Left lobe of liver (tissue), 2 donors: ENCODE data around the gene MGAT5B. TPM values are rescaled to one million over a fixed set of nuclear protein-coding genes. Genes with fewer than 3 reads are reported as not detected.
A peak's percentile ranks its signal among the peaks of the same experiment; 100 is the strongest.
"Not testable (repeated sequence)": the region's sequence is repeated elsewhere in the genome, so short reads cannot be mapped to it uniquely, and the experiment has no call there.

Experiments
- ATAC-seq: fragments of 200-7000 bp; cut with Tn5 transposase; one replicate; pipeline ENCODE4 v1.9.1; 2020; ENCODE audit warnings: mild to moderate bottlenecking, moderate library complexity
- DNase-seq: peaks from one replicate; pipeline ENCODE4 v3.0.0-alpha.2; 2020; ENCODE audit warnings: low spot score
- total RNA-seq: library from RNA; stranded (reverse); gene quantifications from one replicate; pipeline ENCODE4 v1.2.1, GENCODE V29; 2021
- donor health status: DM: no; HTN: no; CAD: no; lungs with moderate emphysema.
- donor health status: DM: no; HTN: yes; CAD: no.

Gene MGAT5B, protein sequence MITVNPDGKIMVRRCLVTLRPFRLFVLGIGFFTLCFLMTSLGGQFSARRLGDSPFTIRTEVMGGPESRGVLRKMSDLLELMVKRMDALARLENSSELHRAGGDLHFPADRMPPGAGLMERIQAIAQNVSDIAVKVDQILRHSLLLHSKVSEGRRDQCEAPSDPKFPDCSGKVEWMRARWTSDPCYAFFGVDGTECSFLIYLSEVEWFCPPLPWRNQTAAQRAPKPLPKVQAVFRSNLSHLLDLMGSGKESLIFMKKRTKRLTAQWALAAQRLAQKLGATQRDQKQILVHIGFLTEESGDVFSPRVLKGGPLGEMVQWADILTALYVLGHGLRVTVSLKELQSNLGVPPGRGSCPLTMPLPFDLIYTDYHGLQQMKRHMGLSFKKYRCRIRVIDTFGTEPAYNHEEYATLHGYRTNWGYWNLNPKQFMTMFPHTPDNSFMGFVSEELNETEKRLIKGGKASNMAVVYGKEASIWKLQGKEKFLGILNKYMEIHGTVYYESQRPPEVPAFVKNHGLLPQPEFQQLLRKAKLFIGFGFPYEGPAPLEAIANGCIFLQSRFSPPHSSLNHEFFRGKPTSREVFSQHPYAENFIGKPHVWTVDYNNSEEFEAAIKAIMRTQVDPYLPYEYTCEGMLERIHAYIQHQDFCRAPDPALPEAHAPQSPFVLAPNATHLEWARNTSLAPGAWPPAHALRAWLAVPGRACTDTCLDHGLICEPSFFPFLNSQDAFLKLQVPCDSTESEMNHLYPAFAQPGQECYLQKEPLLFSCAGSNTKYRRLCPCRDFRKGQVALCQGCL
- total RNA-seq, result not detected

DNA sequence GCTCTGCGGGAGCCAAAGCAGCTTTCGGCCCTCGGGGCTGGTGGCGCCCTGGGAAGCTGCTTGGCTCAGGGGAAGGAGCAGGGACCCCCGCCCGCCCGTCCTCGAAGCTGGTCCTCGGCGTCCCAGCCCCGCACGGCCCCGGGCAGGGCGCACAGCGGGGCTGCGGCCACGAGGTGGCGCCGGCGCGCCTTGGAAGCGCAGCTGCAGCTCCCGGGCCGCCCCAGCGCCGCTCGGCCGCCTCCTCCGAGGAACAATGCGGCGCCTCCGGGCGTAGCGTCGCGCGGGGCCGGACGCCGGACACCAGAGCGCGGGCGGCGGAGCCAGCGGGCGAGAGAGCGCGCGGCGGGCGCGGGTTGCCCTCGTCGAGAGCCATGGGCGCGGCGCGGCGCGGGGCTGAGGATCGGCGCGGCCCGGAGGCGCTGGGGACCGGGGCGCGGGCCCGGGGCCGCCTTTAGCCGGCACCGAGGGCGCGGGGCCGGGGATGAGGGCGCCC lies at the start of gene MGAT5B:
Gene MGAT5B (plus strand): TSS at position 229 of the 493 bp plus-strand sequence. CDS start 626 bp downstream, outside the sequence.
- DNase-seq (peak; percentile 73), ATAC-seq (peak; percentile 98)

DNA sequence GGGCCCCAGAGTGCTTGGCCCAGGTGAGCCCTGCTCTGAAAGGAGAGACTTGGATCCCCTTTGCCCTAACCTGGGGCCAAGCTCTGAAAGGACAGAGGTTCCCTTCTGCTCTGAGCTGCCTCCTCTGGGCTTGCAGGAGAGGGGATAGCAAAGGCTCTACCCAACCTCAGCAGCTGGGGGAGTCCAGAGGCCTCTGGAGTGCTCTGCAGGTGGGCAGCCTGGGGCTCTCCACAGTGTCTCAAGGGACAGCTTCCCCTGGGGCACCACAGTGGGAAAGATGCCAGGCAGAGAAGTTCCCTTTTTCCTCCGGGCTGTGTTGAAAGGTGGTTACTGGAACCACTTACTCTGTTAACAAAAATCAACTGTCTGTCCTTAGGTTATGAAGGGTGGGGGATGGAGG lies 48.2 kb upstream of the MGAT5B start:
- ATAC-seq (no peak), DNase-seq (no peak)

DNA sequence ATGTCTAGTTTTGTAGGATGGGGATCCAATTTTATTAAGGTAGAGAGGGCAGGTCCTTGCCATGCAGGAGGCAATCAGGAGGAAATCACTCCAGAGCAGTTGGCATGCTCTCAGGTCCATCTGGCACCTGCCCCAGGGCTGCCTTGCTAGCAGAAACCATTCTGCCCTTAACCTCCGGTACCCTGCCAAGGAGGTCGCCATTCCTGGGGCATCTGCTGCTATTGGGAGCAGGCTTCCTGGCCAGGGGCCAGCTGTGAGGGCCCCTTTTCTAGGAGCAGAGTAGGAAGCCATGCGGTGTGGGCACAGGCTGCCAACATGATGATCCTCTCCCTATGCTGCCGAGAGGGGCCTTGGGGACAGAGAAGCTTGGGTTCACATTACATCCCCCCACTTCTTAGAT lies 47.6 kb upstream of the MGAT5B start:
- ATAC-seq (no peak), DNase-seq (no peak)

DNA sequence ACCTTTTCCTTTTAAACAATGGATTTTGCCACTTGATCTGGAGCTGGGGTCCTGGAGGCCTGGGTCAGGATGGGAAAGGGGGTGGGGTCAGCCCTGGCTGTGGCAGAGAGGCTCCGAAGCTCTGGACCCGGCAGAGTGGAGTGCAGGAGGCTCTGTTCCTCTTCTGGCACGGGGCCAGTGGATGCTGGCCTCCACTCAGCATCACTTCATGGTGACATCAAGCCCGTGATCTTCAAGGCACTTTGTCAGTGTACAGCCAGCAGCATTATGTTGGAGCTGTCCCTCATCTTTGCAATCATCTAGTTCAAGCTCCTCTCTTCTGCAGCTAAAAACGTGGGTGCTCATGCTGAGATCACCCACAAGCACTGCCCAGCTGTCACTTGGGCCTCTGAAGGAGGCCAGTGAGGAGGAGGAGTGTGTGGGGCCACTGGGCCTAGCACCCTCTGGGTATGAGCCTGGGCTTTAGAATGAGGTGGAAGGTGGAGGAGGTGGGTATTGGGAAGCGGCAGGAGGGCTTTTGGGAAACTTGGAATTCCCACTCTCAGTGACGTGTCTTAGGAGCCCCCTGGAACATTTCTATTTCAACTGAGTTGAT lies 45.9 kb upstream of the MGAT5B start:
- ATAC-seq (no peak), DNase-seq (no peak)

DNA sequence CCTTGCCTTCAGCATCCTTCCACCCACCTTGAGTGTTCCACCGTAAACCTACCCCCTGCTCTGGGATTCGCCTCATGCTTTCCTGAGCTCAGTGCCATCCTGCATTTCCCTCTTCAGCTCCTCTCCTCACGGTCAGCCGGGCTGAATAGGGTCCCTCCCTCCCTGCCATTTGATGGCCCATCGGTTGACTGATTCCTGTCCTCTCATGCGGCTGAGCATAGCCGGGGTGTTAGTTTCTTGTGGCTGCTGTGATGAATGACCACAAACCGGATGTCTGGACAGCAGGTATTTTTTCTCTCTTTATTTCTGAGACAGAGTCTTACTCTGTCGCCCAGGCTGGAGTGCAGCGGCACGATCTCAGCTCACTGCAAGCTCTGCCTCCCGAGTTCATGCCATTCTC lies 44.1 kb upstream of the MGAT5B start:
- no peak for ATAC-seq
- no peak for DNase-seq

DNA sequence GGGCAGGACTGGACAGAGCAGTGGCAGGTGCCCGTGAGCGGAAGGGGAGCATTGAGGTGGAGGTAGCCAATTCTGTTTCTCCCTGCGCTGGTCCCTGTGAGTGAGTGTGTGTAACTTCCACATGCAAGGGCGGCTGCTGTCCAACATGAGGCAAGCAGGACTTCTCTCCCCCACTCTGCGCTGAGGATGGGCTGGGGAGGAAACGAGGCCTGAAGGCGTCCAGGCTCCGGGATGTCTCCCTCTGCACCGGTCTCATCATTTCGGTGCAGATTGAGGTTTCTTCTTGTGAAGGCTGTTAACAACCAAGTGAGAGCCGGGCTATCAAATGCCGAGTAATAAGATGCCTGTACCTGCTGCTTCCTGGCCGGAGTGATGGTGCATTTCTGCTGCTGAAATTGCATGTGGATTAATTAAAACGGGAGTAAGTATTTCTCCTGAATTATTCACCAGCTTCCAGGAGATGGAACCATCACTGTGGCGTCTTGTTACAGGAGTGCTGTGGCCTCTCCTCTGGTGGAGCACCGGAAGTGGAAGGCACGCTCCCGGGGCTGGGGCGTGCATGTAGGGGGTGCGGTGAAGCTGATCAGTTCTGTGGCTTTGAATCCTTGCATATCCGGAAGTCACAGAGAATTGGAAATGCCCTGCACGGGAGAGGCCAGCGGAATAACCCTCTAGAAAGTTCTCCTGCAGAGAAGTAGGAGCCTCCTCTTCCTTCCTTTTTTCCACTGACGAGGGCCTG lies 41.7 kb upstream of the MGAT5B start:
- no peak for ATAC-seq
- no peak for DNase-seq

DNA sequence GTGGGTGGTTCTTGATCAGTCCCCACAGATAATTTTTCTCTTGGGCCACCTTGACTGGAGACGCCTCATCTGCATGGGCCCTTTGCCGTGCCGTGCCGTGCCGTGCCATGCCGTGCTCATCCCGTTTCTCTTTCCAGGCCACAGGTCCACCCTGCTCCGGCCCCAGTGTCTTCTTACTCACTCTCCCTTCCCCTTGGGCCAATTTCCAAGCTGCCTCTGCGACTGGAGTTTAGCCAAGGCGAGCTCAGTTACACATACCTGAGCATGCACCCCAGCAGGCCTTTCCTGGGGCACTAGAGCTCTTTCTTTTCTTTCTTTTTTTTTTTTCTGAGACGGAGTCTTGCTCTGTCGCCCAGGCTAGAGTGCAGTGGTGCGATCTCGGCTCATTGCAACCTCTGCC lies 40.5 kb upstream of the MGAT5B start:
- no peak for ATAC-seq
- no peak for DNase-seq

DNA sequence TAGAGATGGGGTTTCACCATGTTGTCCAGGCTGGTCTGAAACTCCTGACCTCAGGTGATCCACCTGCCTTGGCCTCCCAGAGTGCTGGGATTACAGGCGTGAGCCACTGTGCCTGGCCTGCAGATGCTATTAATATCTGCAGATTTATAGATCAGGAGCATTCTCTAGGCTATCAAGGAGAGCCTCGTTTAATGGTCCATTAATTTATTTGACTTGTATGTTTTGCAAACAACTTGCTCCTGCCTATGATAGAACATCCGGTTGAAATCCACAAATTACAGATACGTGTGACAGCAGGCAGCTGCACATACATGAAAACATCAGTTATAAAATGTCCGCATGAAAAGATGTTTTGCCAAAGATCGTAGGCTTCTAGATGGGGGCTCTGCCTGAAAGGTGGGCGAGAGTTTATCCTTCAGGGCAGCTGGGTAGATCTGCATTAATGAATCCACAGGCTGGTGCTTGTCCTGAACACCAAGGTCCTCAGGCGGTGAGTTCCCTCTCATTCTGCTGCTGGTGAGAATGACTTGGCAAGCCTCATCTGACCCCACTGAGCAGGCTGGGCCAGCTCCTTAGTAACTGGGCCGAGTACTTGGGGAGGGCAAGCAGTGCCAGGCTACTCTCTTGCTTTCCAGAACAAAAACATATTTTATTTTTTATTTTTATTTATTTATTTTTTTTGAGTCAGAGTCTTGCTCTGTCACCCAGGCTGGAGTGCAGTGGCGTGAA lies 37.1 kb upstream of the MGAT5B start:
- DNase-seq, result no peak
- ATAC-seq, result no peak

DNA sequence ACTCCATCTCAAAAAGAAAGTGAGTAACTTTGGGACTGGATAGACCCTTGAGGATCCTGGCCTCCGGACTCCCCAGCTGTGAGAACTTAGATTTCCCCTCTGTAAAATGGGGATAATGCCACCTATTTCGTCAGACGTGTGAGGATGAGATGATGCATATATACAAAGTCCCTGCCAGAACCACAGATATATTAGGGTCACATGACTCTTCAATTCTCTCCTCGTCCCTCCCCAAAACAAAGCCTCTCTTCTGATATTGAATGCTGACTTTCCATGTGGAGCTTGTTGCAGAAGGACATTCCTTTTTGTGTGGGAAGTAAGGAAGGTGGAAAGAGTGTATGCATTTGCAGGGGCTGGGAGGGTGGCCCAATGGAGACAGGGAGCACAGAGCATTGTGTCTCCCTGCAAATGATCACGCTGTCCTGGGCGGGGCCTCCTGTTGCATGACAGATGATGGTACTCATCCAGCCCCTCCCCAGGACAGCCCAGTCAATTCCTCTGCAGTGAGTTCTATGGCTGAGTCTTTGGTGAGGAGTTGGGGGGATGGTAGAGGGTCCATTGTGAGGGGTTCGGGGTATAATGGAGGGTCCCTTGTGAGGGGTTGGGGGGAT lies 35.1 kb upstream of the MGAT5B start:
- DNase-seq, result no peak
- ATAC-seq, result no peak

DNA sequence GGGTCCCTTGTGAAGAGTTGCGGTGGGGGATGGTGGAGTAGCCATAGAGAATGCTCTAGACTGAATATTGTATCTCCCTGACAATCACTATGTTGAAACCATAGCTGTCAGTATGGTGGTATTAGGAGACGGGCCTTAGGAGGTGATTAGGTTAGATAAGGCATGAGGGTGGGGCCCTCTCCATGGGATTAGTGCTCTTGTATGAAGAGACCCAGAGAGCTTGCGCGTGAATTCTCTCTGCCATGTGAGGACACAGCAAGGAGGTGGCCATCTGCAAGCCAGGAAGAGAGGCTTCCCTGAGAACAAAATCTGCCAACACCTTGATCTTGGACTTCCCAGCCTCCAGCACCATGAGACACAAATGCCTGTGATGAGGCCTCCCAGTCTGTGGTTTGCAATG lies 34.5 kb upstream of the MGAT5B start:
- ATAC-seq (no peak), DNase-seq (no peak)

DNA sequence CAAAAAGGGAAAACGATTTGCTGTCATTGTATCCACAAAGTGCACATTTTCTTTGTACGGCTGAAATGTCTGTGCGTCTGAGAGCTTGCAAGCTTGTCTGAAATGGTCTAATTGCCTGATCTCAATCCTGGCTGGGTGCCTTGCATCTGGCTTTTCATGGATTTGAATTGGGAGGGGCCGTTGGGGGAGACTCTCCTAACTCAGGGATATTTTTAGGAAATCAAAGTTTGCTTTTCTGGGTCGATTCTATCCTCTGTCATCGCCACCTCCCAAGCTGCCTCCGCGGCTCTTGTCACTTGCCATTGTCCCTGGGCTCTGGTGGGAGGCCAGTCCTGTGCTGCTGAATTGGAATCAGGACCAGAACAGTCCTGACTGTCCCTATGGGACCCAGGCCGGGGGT lies 33.3 kb upstream of the MGAT5B start:
- ATAC-seq (no peak), DNase-seq (no peak)

DNA sequence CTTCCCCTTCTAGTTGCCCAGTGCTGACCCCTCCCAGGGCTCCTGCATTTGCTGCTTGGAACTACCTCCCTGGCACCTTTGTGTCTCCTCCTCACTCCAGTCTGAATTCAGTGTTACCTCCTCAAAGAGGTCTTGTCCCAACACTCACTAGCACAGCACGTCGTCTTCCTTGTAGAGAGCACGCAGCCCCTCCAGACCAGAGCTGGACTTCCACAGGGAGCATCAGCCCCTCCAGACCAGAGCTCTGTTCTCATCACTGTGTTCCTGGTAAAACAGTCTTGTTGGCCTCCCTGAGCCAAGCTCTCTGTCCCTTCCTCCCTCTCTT lies 27.8 kb upstream of the MGAT5B start:
- ATAC-seq (no peak), DNase-seq (no peak)

DNA sequence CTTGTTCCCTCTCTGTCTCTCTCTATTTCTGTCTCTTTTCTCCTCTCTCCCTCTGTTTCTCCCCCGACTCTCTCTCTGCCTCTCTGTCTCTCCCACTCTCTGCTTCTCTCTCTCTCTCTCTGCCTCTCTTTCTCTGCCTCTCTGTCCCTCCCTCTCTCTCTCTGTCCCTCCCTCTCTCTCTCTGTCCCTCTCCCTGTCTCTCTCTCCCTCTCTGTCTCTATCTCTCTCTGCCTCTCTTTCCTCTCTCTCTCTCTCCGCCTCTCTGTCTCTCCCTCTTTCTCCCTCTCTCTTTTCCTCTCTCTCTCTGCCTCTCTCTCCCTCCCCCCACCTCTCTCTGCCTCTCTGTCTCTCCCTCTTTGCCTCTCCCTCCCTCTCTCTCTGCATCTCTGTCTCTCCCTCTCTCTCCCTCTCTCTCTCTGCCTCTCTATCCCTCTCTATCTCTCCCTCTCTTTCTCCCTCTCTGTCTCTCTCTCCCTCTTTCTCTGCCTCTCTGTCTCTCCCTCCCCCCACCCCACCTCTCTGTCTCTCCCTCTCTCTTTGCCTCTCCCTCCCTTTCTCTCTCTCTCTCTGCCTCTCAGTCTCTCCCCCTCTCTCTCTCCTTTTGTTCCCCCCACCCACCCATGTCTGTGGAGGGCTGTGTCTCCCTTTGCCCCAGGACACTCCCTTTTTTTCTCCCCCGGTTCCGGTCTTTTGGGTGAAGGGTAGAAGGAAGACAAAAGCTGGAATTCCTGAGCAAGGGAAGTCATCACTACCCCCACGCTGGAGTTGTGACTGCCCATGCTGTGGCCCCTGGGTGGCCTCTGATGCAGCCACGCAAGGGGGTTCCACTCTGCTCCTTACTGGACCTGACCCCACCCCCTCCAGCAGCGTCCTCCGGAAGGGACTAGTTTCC lies 27.1 kb upstream of the MGAT5B start:
- no peak for ATAC-seq
- no peak for DNase-seq

DNA sequence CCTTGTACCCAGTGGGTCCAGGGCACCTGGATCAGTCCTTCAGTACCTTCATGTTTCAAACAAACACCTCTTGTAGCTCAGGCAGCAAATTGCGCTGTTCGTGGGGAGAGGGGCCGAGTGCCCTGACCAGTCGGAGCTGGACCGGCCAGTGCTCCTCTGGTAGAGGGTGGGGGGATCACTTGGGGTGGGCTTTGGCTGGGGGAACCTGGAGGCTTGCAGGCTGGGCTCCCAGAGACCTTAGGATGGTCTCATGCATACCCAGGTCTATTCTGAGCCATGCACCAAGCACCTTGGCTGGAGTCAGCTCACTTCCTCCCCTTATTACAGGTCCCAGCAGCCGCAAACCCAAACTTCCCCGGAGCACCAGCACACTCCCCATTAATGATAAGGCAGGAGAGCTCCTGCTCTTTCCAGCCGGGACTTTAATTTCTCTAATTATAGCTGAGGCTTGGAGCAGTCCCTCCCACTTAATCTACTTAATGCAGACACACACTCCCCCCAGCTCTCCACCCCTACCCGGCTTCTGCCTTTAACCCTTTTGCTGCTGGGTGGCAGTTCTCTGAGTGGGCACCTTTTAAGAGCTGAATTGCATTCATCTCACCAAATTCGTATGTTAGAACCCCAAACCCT lies 26.3 kb upstream of the MGAT5B start:
- DNase-seq (no peak), ATAC-seq (no peak)

DNA sequence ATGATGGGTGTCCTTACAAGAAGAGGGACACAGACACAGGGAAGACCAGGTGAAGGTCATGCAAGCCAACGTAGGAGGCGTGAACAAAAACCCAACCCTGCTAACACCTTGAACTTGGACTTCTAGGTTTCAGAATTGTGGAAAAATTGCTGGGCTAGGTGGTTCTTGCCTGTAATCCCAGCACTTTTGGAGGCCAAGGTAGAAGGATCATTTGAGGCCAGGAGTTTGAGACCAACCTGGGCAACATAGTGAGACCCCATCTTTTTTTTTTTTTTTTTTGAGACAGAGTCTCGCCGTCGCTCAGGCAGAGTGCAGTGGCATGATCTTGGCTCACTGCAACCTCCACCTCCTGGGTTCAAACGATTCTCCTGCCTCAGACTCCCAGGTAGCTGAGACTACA lies 25.1 kb upstream of the MGAT5B start:
- ATAC-seq, DNase-seq: not testable (repeated sequence)

DNA sequence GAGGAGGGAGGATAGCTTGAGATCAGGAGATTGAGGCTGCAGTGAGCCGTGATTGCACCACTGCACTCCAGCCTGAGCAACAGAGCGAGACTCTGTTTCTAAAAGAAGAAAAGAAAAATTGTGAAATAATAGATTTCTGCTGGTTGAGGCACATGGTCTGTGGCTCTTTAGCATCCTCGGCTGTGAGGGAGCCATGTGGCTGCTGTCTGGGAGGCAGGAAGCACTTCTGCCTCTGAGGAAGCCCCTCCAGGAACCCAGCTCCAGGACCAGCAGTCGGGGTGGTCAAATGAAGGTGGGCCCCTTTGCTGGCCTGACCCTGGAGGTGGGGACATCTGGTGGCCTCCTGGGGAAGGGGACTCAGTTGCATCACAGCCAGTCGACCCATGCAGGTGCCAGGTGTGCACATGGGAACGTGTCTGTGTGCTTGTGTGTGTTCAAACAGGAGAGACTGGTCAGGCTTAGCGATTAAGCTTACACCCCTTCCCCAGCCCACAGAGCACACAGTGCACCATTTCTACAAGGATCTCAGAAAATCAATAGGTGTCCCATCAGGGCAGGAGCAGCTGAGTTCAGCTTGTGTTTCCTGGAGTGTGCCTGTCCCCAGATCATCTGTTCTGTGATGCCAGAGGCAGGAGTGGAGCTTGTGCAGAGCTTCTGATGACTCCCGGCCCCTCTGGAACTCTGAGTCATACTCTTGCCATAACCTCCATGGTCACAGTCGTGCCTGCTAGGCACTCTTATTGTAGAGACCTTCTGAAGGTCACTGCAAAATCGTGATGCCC lies 24.3 kb upstream of the MGAT5B start:
- DNase-seq, result no peak
- ATAC-seq, result no peak

DNA sequence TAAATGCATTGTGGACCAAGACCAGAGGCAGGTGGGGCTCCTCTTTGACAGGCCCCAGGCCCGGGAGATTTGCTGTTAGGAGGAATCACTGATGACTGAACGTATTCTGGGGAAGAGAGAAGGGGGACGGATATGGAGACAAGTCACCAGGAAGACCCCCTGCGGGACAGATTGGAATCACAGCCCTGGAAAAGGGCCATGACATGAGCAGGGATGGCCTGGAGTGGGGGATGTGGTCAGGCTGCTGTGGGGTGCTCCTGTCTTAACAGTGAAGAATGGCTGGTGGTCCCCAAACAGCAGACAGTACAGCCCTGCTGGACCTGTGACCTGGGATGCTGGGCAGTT lies 23.7 kb upstream of the MGAT5B start:
- no peak for DNase-seq
- no peak for ATAC-seq

DNA sequence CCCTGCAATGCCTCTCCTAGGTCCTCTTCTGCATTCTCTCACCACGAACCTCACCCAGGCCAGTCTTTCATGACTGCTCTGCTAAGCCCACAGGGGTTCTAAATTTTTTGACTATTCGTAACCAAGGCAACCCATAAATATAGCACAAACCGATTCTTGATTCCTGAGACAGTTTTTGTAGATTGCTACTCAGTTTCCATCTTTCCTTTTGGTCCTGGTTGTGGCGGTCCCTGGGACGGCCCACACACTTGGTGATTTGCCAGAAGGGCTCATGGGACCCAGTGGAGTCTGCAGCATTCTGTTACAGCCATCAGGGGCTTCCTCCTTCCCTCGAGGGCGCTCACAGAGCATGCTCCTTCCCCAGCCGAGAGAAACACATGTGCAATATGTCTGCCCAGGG lies 23.4 kb upstream of the MGAT5B start:
- ATAC-seq (no peak), DNase-seq (no peak)
